Astrocyte (in vitro differentiated cells and primary cell): Measurements from ENCODE around the gene OTOG. TPM values are rescaled to one million over a fixed set of nuclear protein-coding genes. Genes with fewer than 3 reads are reported as not detected.

ENCODE experiments used
- DNase-seq: peaks from one replicate; pipeline ENCODE4 v3.0.0-alpha.2; 2010; ENCODE audit warnings: low read depth
- FAIRE-seq: peaks from 2 replicates; lab custom pipeline; 2011; peaks lifted over from hg19 to GRCh38; lab: Jason Lieb, UNC
- H2AFZ ChIP-seq: 2 replicates; pipeline ENCODE4 v1.6.0; 2012; ENCODE audit warnings: low read depth, low read length, inconsistent platforms
- H3K27ac ChIP-seq: 2 replicates; pipeline ENCODE4 v1.5.1; 2011; ENCODE audit warnings: low read depth, low read length, inconsistent platforms
- H3K27me3 ChIP-seq: 2 replicates; pipeline ENCODE4 v1.6.0; 2011; ENCODE audit warnings: low read length, inconsistent platforms; ENCODE audit not compliant: insufficient read depth
- H3K36me3 ChIP-seq: 2 replicates; pipeline ENCODE4 v1.5.1; 2011; ENCODE audit warnings: low read length, inconsistent platforms; ENCODE audit not compliant: insufficient read depth
- H3K4me1 ChIP-seq: 2 replicates; pipeline ENCODE4 v1.5.1; 2011; ENCODE audit warnings: low read length, inconsistent platforms; ENCODE audit not compliant: insufficient read depth
- H3K4me2 ChIP-seq: 2 replicates; pipeline ENCODE4 v1.6.0; 2012; ENCODE audit warnings: low read length, inconsistent platforms
- H3K4me3 ChIP-seq: 2 replicates; pipeline ENCODE4 v1.5.1; 2011; ENCODE audit warnings: low read depth, mild to moderate bottlenecking, low read length, inconsistent platforms; ENCODE audit not compliant: insufficient read depth
- H3K79me2 ChIP-seq: 2 replicates; pipeline ENCODE4 v1.6.0; 2012; ENCODE audit warnings: mild to moderate bottlenecking, low read length, inconsistent platforms; ENCODE audit not compliant: insufficient read depth
- H3K9ac ChIP-seq: 2 replicates; pipeline ENCODE4 v1.6.0; 2012; ENCODE audit warnings: mild to moderate bottlenecking, low read length, inconsistent platforms
- H3K9me3 ChIP-seq: 2 replicates; pipeline ENCODE4 v1.5.1; 2012; ENCODE audit warnings: low read depth, mild to moderate bottlenecking, low read length, inconsistent platforms; ENCODE audit not compliant: insufficient read depth
- H4K20me1 ChIP-seq: 2 replicates; pipeline ENCODE4 v1.6.0; 2012; ENCODE audit warnings: low read length, inconsistent platforms; ENCODE audit not compliant: insufficient read depth
- H3K27ac Mint-ChIP-seq: one replicate; pipeline ENCODE4 v1.8.0; 2021; ENCODE audit warnings: mild to moderate bottlenecking, mixed read lengths; ENCODE audit not compliant: unreplicated experiment
- H3K27me3 Mint-ChIP-seq: one replicate; pipeline ENCODE4 v1.8.0; 2021; ENCODE audit warnings: low read depth, mixed read lengths; ENCODE audit not compliant: unreplicated experiment
- H3K36me3 Mint-ChIP-seq: one replicate; pipeline ENCODE4 v1.8.0; 2021; ENCODE audit warnings: low read depth, mixed read lengths; ENCODE audit not compliant: unreplicated experiment
- H3K4me1 Mint-ChIP-seq: one replicate; pipeline ENCODE4 v1.8.0; 2021; ENCODE audit warnings: low read depth, mixed read lengths; ENCODE audit not compliant: unreplicated experiment
- H3K4me3 Mint-ChIP-seq: one replicate; pipeline ENCODE4 v1.8.0; 2021; ENCODE audit warnings: mild to moderate bottlenecking, moderate library complexity, mixed read lengths; ENCODE audit not compliant: unreplicated experiment
- H3K9me3 Mint-ChIP-seq: one replicate; pipeline ENCODE4 v1.8.0; 2021; ENCODE audit warnings: mild to moderate bottlenecking, mixed read lengths; ENCODE audit not compliant: unreplicated experiment
- CTCF ChIP-seq: IDR thresholded peaks from 2 replicates; pipeline ENCODE4 v1.5.1; 2011; ENCODE audit warnings: low read depth, mild to moderate bottlenecking, inconsistent platforms, low read length, moderate library complexity; ENCODE audit not compliant: insufficient read depth
- EZH2 ChIP-seq: IDR thresholded peaks from 2 replicates; pipeline ENCODE4 v1.6.1; 2012; ENCODE audit warnings: mild to moderate bottlenecking, low read length, inconsistent platforms; ENCODE audit not compliant: insufficient read depth
- total RNA-seq: library from RNA; stranded (reverse); gene quantifications from 2 replicates; pipeline ENCODE4 v1.2.1, GENCODE V29; 2021

Gene OTOG
- total RNA-seq, 1 donor from 2014 or later, result not detected

- Histone ChIP-seq H3K9ac (no peak overlapping the region), H2AFZ (no peak overlapping the region), H3K27ac (no peak overlapping the region), H3K4me1 (no peaks in the 10 kb centered on the region), H3K79me2 (no peaks in the 10 kb centered on the region), H3K4me2 (no peak overlapping the region), H4K20me1 (no peaks in the 10 kb centered on the region), H3K36me3 (no peaks in the 10 kb centered on the region), H3K4me3 (no peak overlapping the region), H3K9me3 (no peaks in the 10 kb centered on the region), H3K27me3 (peaks cover 27% of the 10 kb centered on the region)
- H3K27me3 Mint-ChIP-seq, result peaks cover 53% of the 10 kb centered on the region
- no peak overlapping the region for H3K27ac Mint-ChIP-seq
- H3K9me3 Mint-ChIP-seq, result peaks cover 4% of the 10 kb centered on the region
- DNase-seq (no peak), FAIRE-seq (no peak)
- no peaks in the 10 kb centered on the region for H3K36me3 Mint-ChIP-seq
- no peak overlapping the region for H3K4me3 Mint-ChIP-seq
- peaks cover 2% of the 10 kb centered on the region for H3K4me1 Mint-ChIP-seq
- TF ChIP-seq CTCF (no peak), EZH2 (peak; percentile 94)
Observed at GRCh38 chr11:17695454-17696441, 148.7 kb downstream of the OTOG start.

DNA sequence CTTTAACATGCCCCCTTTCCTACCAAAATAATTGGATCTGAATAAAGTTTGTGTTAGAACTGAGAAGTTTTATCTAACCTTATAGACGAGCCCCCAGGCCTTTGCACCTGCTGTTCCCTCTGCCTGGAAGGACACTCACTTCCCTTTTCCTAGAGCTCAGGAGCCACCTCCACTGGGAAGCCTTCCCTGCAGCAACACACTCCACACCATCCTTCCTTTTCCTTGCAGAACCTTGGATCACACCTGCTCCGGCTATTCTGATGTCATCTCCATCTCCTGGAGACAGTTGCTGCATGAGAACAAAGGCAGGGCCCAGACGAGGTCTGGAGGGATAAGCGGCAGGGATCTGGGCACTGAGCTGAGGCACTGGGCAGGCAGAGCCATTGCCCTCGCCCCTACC lies 149.7 kb downstream of the OTOG start:
- no peaks in the 10 kb centered on the region for H3K79me2 ChIP-seq
- H3K36me3 Mint-ChIP-seq, result no peaks in the 10 kb centered on the region
- no peaks in the 10 kb centered on the region for H3K9me3 ChIP-seq
- H2AFZ ChIP-seq, result no peak overlapping the region
- H3K36me3 ChIP-seq, result no peaks in the 10 kb centered on the region
- H3K4me2 ChIP-seq, result no peak overlapping the region
- DNase-seq (no peak), FAIRE-seq (no peak)
- H3K4me3 Mint-ChIP-seq, result no peak overlapping the region
- H3K27me3 ChIP-seq, result peaks cover 27% of the 10 kb centered on the region
- no peak overlapping the region for H3K9ac ChIP-seq
- TF ChIP-seq CTCF (no peak), EZH2 (no peak)
- H3K4me3 ChIP-seq, result no peak overlapping the region
- no peaks in the 10 kb centered on the region for H4K20me1 ChIP-seq
- H3K27ac Mint-ChIP-seq, result no peak overlapping the region
- H3K9me3 Mint-ChIP-seq, result peaks cover 4% of the 10 kb centered on the region
- peaks cover 2% of the 10 kb centered on the region for H3K4me1 Mint-ChIP-seq
- peaks cover 47% of the 10 kb centered on the region for H3K27me3 Mint-ChIP-seq
- no peak overlapping the region for H3K27ac ChIP-seq
- H3K4me1 ChIP-seq, result no peaks in the 10 kb centered on the region

Other genes starting within 250 kb of the OTOG start
- gene NCR3LG1, start 195.5 kb upstream of the OTOG start, total RNA-seq, result 3.1 and 3.3 TPM in 2 replicates
- gene KCNJ11, start 158.6 kb upstream of the OTOG start, total RNA-seq, result 0.43 TPM in 1 of 2 replicates, not detected in the other
- not detected in 2 replicates for gene ABCC8, start 70.4 kb upstream of the OTOG start, total RNA-seq
- gene USH1C, start 2.8 kb upstream of the OTOG start, total RNA-seq, result not detected in 2 replicates
- gene MYOD1, start 172.3 kb downstream of the OTOG start, total RNA-seq, result not detected in 2 replicates
- gene KCNC1, start 187.5 kb downstream of the OTOG start, total RNA-seq, result 0.05 and 0.12 TPM in 2 replicates